SHP77 (cell line): Measurements from ENCODE around the gene PGM1.
"Not testable (repeated sequence)": the region's sequence is repeated elsewhere in the genome, so short reads cannot be mapped to it uniquely, and the experiment has no call there.

Experiments
- DNase-seq, 2 experiments: peaks; one replicate each; lab custom pipeline; 2025; lab: John Stamatoyannopoulos, UW

PGM1 gene

DNA sequence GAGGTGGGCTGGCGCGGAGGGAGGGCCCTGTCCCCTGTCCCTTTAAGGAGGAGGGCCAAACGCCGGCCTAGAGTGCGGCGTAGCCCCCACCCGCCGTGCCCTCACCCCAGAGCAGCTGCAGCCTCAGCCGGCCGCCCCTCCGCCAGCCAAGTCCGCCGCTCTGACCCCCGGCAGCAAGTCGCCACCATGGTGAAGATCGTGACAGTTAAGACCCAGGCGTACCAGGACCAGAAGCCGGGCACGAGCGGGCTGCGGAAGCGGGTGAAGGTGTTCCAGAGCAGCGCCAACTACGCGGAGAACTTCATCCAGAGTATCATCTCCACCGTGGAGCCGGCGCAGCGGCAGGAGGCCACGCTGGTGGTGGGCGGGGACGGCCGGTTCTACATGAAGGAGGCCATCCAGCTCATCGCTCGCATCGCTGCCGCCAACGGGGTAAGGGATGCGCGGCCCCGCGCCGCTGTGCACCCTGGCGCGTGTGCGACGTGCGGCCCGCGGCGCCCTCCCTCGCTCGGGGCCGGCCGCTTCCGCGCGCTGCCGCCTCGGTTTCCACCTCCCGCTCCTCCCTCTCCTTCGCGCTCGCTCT, at the start of gene PGM1:
Gene PGM1 (plus strand): TSS at position 109 of the 583 bp plus-strand sequence. CDS start 78 bp downstream, at position 187.
- peak; percentile 68 to 76 for DNase-seq

- DNase-seq, result no peak
These were observed 47.4 kb upstream of the PGM1 start for GRCh38 chr1:63545780-63546179.

DNA sequence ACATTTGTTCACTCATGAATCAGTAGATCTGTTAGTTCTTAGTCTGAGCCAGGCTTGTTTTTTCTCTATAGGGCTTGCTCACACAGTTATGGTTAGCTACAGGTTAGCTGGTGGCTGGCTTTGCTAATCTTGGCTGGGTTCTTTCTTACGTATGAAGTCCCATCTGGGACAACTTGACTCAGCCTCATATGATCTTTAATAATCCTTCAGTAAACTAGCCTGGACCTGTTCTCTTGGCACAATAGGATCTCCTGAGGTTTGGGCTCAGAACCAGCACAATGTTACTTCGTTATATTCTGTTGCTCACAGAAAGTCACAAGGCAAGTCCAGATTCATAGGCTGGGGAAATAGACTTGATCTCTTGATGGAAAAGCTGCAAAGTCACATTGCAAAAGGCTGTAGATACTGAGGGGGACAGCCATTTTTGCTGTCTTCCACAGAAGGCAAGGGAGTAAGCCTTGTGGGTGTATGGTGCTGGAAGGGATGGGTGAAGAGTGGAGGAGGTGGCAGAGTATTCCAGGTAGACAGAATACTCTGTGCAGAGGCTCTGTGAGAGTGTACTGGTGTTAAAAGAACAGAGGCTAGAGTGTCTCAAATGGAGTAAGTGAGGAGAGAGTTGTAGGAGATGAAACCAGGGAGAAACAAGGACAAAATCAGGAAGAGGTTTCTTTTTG, 45.5 kb upstream of the PGM1 start:
- DNase-seq, result no peak

DNA sequence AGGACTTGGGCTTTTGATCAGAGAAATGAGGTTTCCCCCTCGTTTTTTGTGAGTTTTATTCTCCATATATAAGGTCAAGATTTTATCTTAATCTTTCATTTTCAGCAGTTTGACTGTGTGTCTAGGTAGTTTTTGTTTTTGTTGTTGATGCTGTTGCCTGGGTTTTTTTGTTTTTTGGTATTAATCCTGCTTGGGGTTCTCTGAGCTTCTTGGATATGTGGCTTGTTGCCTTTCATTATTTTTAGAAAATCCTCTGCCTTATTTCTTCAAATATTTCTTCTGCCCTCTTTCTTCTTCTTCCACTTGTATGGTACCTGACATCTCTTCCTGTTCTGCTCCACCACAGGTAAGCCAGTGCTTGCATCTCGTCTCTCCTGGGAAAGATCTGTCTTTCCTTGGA, 44.9 kb upstream of the PGM1 start:
- DNase-seq, result no peak

GRCh38 chr1:63548877-63549276, 44.3 kb upstream of the PGM1 start:
- DNase-seq, result no peak

DNA sequence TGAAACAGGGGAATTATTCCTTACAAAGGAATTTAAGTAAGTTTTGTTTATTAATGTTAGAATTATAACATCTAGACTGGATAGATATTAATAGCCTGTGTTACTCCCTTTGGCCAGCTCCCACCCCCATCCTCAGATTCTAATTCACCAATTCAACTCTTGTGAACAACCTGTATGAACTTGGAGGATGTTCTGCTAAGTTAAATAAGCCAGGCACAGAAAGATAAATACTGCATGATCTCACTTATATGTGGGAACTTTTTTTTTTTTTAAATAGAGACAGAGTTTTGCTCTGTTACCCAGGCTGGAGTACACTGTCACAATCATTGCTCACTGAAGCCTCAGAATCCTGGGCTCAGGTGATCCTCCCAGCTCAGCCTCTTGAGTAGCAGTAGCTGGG, 37.7 kb upstream of the PGM1 start:
- DNase-seq, result no peak

DNA sequence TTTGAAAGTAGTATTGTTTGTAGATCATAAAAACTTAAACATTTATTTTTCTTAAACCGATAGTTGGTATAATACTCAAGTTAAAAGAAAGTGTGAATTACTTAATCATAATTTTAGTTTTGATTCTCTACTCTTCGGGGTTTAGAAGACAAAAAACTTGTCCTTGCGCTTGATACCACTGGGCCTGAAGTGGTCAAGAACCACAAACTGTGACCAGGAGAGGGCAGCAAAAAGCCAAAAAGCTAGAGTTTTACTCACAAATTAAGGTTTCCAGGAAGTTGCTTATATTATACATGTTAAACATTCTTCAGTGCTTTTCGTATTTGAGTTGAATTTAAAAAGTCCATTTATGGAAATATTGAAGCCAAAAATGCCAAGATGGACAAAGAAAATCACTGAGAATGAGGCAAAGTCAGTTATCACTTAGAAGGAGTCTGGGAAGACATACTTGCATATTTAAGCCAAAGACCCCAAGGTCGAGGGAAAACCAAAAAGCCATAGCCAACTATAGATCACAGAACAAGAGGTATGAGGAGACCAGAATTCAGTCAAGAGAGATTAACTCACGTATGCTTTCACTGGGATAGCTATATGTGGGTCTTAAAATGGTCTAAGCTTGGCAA, 35.7 kb upstream of the PGM1 start:
- no peak for DNase-seq

- DNase-seq, result no peak
These were observed 33.9 kb upstream of the PGM1 start for GRCh38 chr1:63559357-63559756.

- no peak for DNase-seq
These were observed 29.5 kb upstream of the PGM1 start for GRCh38 chr1:63563745-63564144.

GRCh38 chr1:63569068-63569467, 24.1 kb upstream of the PGM1 start:
- no peak for DNase-seq

GRCh38 chr1:63569640-63570316, 23.4 kb upstream of the PGM1 start:
- no peak for DNase-seq

DNA sequence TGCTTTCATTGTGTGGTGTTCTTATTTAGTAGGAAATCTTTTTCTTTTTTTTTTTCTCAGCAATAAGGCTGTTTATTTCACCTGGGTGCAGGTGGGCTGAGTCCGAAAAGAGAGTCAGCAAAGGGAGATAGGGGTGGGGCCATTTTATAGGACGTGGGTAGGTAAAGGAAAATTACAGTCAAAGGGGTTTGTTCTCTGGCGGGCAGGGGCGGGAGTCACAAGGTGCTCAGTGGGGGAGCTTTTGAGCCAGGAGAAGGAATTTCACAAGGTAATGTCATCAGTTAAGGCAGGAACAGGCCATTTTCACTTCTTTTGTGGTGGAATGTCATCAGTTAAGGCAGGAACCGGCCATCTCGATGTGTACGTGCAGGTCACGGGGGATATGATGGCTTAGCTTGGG, 20.5 kb upstream of the PGM1 start:
- not testable (repeated sequence) for DNase-seq

DNA sequence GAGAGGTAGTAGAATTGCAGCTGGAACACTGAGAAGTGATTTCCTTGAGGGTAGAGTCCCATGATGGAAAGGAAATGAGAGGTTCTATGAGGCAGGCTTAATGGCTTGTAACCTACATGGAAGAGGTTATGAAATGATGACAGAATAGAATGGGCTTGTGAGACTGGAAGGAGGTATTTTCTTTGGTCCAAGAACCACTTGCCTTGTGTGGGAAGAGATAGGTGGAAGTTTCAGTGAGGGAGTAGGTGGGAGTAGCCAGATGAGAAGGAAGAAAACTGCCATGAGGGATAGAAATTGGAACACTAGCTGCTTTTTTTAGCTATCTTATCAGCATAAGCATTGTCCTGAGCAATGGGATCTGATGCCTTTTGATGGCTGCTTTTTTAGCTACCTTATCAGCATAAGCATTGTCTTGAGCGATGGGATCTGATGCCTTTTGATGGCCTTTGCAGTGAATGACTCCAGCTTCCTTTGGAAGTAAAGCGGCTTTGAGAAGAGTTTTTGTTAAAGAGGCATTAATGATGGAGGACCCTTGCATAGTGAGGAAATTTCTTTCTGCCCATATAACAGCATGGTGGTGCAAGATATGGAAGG, 18.9 kb upstream of the PGM1 start:
- DNase-seq, result not testable (repeated sequence)

GRCh38 chr1:63575340-63575826, 17.8 kb upstream of the PGM1 start:
- no peak for DNase-seq

DNA sequence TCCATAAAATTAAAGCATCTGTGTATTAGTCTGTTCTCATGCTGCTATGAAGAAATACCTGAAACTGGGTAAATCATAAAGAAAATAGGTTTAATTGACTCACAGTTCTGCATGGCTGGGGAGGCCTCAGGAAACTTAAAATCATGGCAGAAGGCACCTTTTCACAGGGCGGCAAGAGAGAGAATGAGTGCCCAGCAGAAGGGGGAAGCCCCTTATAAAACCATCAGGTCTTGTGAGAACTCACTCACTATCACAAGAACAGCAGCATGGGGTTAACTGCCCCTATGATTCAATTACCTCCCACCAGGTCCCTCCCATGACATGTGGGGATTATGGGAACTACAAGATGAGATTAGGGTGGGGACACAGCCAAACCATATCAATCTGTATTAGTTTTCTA, 6.9 kb upstream of the PGM1 start:
- DNase-seq, result not testable (repeated sequence)

- DNase-seq, result no peak
These were observed 3.0 kb upstream of the PGM1 start for GRCh38 chr1:63590166-63590560.

DNA sequence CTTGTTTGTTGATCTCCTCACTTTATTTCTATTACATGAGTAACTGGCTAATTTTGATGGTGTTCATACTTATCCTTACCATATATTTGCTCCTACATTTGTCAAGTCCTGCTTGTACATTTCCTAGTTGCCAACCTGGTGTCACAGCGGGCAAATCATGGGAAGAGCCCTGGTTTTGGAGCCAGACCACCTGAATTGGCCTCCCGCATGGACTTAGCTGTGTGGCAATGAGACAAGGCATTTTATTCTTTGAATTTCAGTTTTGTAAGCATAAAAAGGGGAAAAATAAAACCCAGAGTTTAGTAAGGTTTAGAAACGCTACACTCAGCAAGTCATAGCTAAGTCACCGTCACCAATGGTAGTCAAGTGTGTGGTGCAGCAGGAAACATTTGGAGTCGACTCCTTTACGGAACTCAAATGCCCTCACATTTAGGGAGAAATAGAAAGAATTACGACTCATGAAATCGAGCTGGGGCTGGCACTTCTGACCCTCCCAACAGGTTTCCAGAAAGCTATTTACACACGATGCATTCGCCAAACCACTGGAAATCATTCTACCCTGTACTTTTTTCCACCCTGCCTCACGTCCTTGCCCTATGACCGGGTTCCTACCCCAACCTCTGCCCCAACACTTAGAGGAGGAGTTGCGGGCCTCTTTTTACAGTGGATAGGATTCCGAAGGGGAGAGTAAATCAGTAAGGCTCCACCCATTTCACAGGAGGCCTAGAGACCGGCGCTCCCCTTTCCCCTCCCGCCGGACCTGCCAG, 492 bp upstream of the PGM1 start:
- DNase-seq, result no peak

DNA sequence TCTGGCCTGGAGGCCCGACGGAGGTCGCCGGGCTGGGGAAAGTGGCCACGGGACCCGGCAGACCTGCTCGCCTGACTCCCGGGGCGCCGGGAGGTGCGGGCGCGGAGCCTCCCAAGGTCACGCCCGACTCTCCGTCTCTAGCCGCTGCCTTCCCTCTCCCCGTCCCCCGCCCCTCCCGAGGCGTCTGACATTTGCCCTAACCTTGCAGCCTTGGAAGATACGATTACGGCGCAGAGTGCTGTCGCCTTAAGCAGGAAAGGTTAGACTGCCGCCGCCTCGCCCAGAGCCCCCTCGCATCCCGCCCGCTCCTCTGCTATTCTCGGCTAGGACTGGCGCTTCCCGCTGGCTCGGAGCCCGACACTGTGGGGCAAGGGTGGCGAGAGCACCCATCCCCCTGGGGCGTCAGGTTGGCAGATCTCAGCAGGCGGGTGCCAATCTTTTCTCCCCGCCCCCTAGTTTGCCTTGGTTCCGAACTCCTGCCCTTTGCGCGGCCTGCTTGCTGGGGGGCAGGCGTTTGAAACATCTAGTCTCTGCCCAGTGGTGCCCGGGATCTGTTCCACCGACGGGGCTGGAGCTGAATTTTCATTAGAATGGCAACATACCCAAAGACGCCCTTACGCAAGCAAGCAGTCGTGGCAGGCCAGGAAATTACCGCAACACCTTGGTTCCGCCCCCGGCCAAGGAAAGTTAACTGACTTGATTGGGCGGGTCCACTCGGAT, 835 bp downstream of the PGM1 start:
- peak in 1 of 2 experiments; percentile 47 for DNase-seq

DNA sequence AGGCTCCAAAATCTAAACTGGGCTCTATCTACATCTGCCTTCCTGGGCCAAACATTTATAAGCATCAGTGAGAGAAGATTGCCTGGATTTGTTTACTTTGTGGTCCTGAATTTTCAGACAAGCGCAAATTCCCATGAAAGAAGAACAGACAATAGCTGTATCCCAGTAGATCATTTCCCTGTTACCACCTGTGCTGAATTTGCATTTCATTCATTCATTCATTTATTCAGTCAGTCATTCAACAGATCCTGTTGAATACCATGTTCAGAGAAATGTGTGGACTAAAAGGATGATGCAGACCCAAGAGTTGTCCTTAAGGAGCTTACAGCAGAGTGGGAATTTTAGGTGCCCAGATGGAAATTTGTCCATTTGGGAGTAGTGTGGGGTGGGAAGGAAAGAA, 2.2 kb downstream of the PGM1 start:
- no peak for DNase-seq

DNA sequence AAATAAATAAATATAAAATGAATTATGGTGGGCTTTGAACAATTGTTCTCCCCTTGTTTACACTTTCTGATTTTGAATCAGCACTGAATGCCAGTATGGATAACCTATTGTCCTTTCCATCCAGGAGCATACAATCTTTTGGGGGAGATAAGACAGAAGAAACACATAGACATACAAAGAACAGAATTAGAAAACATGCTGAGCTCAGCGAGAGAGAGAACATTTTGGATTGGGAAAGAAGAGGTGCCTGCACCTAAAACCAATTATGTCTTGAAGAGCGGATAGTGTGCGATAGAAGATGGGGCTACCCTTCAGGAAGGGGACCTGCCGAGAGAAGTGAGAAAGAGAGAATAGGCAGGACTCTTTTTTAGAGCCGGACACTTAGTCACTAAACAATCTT, 6.6 kb downstream of the PGM1 start:
- no peak for DNase-seq

DNA sequence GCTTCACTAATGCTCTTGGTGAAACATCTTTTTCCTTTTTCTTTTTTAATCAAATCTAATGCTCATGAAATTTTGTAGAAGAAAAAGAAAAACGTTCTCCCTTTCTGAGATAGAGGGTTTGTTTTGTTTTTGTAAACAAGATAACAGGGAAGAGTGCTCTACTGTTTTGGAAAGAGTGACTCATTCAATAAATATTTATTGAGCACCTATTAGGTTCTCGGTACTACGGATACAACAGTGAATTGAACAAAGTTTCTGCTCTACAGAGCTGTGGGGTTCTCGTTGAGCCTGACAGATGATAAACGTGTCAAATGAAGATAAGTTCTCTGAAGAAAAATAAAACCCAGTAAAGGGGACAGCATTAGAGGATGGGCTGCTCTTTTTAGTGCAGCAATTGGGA, 7.0 kb downstream of the PGM1 start:
- no peak for DNase-seq
